GM12892 (cell line): ENCODE data around the gene SLC39A11.

Source experiments
- POLR2A ChIP-seq: IDR thresholded peaks from 2 replicates; pipeline ENCODE4 v1.6.1; 2011; ENCODE audit warnings: low read depth, low read length, control low read depth
- POLR2AphosphoS5 ChIP-seq: IDR thresholded peaks from 2 replicates; pipeline ENCODE4 v1.6.1; 2011; ENCODE audit warnings: low read depth, low read length, control low read depth
- TAF1 ChIP-seq: IDR thresholded peaks from 2 replicates; pipeline ENCODE4 v1.6.1; 2011; ENCODE audit warnings: low read depth, mild to moderate bottlenecking, control low read depth, low read length, borderline replicate concordance

- TF ChIP-seq POLR2AphosphoS5 (no peak), TAF1 (no peak), POLR2A (no peak)
Observed at GRCh38 chr17:72775237-72775636, 317.3 kb downstream of the SLC39A11 start.
